ENCODE results near the gene ARL16. TPM values are rescaled to one million over a fixed set of nuclear protein-coding genes. Genes with fewer than 3 reads are reported as not detected.

The ARL16 gene
- total RNA-seq, 1 donor from 2014 or later, result 53.7 TPM

DNA sequence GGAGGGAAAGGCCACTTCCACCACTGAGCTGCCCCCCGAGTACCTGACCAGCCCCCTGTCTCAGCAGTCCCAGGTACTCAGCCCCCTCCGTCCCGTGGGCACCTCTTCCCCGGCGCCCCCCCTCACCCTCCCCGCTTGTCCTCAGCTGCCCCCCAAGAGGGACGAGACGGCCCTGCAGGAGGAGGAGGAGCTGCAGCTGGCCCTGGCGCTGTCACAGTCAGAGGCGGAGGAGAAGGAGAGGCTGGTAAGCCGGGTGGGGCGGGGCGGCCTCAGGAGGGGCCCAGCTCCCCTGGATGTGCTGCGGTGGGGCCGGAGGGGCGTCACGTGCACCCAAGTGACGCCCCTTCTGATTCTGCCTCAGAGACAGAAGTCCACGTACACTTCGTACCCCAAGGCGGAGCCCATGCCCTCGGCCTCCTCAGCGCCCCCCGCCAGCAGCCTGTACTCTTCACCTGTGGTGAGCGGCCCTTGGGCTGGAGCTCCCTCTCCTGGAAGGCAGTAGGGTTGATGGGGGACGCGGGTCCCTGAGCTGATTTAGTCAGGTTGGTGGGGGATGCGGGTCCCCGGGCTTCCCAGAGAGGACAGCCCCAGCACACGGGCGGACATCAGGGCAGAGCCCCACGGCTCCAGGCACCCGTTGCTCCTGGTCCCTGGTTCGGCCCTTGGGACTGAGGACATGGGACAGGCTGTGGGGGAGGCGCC is 10.1 kb upstream of the ARL16 start:
- Mint-ChIP-seq H3K27ac (ENCODE audit: unreplicated experiment) (no peak overlapping the region), H3K9me3 (no peaks in the 10 kb centered on the region), H3K36me3 (ENCODE audit: low read depth) (peaks cover 6% of the 10 kb centered on the region), H3K4me1 (no peaks in the 10 kb centered on the region), H3K4me3 (no peak overlapping the region), H3K27me3 (ENCODE audit: low read depth) (no peaks in the 10 kb centered on the region)
- TF ChIP-seq, protein P1, sequence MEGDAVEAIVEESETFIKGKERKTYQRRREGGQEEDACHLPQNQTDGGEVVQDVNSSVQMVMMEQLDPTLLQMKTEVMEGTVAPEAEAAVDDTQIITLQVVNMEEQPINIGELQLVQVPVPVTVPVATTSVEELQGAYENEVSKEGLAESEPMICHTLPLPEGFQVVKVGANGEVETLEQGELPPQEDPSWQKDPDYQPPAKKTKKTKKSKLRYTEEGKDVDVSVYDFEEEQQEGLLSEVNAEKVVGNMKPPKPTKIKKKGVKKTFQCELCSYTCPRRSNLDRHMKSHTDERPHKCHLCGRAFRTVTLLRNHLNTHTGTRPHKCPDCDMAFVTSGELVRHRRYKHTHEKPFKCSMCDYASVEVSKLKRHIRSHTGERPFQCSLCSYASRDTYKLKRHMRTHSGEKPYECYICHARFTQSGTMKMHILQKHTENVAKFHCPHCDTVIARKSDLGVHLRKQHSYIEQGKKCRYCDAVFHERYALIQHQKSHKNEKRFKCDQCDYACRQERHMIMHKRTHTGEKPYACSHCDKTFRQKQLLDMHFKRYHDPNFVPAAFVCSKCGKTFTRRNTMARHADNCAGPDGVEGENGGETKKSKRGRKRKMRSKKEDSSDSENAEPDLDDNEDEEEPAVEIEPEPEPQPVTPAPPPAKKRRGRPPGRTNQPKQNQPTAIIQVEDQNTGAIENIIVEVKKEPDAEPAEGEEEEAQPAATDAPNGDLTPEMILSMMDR (conservative IDR thresholded peaks at IDR 0.05), result no peak
- DNase-seq (ENCODE audit: low read depth, low spot score), result no peak

DNA sequence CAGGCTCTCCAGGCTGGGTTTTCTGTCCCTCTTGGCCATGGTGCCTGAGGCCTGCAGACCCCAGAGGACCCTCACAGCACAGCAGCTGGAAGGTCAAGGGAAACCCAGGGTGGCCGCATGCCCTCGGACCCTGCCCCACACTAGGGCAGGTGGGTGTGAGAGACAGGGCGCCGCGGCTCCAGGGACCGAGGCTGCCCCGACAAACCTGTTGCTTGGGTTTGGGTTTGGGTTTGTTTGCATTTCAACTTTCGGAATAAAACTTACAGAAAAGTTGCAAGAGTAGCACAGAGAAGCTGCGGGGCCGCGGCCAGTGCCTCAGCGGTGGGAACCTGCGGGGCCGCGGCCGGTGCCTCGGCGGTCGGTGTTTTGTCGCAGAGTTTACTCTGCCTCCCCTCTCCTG is 8.0 kb upstream of the ARL16 start:
- Mint-ChIP-seq H3K4me3 (no peak overlapping the region), H3K4me1 (no peaks in the 10 kb centered on the region), H3K9me3 (no peaks in the 10 kb centered on the region), H3K27ac (ENCODE audit: unreplicated experiment) (no peak overlapping the region), H3K36me3 (ENCODE audit: low read depth) (no peaks in the 10 kb centered on the region), H3K27me3 (ENCODE audit: low read depth) (no peaks in the 10 kb centered on the region)
- DNase-seq (ENCODE audit: low read depth, low spot score), result no peak
- TF ChIP-seq, protein P1 (conservative IDR thresholded peaks at IDR 0.05), result no peak

DNA sequence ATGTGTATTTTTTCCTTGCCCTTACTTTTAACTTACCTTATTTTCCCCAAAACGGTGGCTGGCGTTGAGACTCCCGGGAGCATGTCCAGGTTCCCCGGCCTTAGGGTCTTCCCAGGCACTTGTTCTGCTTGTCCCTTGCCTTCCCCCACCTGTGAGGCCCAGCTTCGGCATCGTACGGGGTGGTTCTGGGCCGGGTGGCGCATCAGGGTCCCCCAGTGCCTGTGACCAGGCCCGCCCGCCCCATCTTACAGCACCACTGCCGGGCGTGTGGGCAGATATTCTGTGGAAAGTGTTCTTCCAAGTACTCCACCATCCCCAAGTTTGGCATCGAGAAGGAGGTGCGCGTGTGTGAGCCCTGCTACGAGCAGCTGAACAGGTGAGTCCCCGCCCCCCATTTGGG is 7.6 kb upstream of the ARL16 start:
- Mint-ChIP-seq H3K4me1 (no peaks in the 10 kb centered on the region), H3K36me3 (ENCODE audit: low read depth) (peaks cover 2% of the 10 kb centered on the region), H3K27ac (ENCODE audit: unreplicated experiment) (no peak overlapping the region), H3K4me3 (no peak overlapping the region), H3K9me3 (no peaks in the 10 kb centered on the region), H3K27me3 (ENCODE audit: low read depth) (no peaks in the 10 kb centered on the region)
- TF ChIP-seq, protein P1 (conservative IDR thresholded peaks at IDR 0.05), result no peak
- DNase-seq (ENCODE audit: low read depth, low spot score), result no peak

DNA sequence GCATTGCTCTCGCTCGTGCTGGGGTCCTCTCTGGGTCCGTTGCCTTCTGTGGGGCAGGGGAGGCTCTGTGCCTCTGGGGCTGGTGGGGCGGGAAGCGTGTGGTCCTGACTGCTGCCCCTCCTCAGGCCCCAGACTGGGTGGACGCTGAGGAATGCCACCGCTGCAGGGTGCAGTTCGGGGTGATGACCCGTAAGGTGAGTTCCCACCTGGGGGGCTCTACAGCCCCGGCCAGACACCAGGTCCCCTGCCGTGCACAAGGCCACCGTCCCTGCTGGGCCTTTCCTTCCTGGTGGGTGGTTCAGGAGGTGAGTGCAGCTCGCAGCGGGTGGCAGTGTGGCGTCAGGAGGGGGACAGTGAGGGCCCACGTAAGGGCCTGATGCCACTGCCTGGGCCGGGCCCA is 7.0 kb upstream of the ARL16 start:
- no peak overlapping the region for H3K27ac Mint-ChIP-seq (ENCODE audit: unreplicated experiment)
- H3K4me3 Mint-ChIP-seq, result no peak overlapping the region
- DNase-seq (ENCODE audit: low read depth, low spot score), result no peak
- peaks cover 2% of the 10 kb centered on the region for H3K36me3 Mint-ChIP-seq (ENCODE audit: low read depth)
- no peaks in the 10 kb centered on the region for H3K4me1 Mint-ChIP-seq
- H3K27me3 Mint-ChIP-seq (ENCODE audit: low read depth), result no peaks in the 10 kb centered on the region
- TF ChIP-seq, protein P1 (conservative IDR thresholded peaks at IDR 0.05), result no peak
- H3K9me3 Mint-ChIP-seq, result no peaks in the 10 kb centered on the region

DNA sequence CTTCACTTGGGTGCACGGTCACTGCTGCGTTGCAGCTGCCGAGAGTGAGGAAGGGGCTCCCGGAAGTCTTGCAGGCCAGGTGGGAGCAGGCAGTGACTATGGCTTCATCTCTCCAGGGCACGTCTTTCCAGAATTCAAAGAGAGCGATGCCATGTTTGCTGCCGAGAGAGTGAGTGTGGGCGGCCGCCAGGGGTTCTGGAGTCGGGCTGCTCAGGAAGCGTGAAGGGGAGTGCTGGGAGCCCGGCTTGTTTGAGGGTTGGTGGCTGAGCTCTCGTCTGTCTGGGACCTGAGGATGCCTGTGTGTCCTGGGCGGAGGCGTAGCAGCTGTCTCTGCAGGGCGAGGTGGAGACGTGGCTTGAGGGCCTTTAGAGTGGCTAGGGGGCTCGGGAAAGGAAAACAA is 6.5 kb upstream of the ARL16 start:
- Mint-ChIP-seq H3K4me1 (no peaks in the 10 kb centered on the region), H3K9me3 (no peaks in the 10 kb centered on the region), H3K36me3 (ENCODE audit: low read depth) (peaks cover 2% of the 10 kb centered on the region), H3K4me3 (peak overlapping the region; percentile 15), H3K27me3 (ENCODE audit: low read depth) (no peaks in the 10 kb centered on the region), H3K27ac (ENCODE audit: unreplicated experiment) (no peak overlapping the region)
- DNase-seq (ENCODE audit: low read depth, low spot score), result no peak
- TF ChIP-seq, protein P1 (conservative IDR thresholded peaks at IDR 0.05), result no peak

Data from neural crest cell (in vitro differentiated cells).